Keratinocyte (primary cell): ENCODE results near the gene SULT1A3.

ENCODE experiments used
- EZH2 ChIP-seq: IDR thresholded peaks from one replicate; pipeline ENCODE4 v1.6.1; 2012; ENCODE audit warnings: inconsistent platforms, mild to moderate bottlenecking, low read length, moderate library complexity
- TF ChIP-seq, protein P1 (sequence below), 3 experiments: IDR thresholded peaks in 1 of 3; conservative IDR thresholded peaks in 1 of 3; optimal IDR thresholded peaks in 1 of 3; 2 replicates in 2 of 3; 3 replicates in 1 of 3; pipeline versions ENCODE3 to v1.5.1; 2011; ENCODE audit warnings: low read length in 3 of 3, mild to moderate bottlenecking in 3 of 3, moderate library complexity in 2 of 3, control low read depth in 1 of 3, inconsistent platforms in 1 of 3; ENCODE audit not compliant: insufficient read depth in 2 of 3; ENCODE audit errors: extremely low read depth in 1 of 3

DNA sequence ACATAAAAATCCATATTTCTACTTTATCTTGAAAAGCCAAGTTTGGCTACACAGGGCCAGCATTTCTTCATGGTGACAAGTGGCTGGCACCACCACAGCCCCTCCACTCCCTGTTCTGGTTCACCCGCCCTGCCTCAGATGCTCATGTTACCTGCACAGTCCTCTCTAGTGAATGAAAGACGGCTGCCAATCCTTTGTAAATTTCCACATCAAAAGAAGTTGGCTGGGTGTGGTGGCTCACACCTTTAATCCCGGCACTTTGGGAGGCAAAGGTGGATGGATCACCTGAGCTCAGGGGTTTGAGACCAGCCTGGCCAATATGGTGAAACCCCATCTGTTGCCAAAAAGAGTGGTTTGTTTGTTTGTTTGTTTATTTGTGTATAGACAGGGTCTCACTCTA is 35.5 kb upstream of the SULT1A3 start:
- TF ChIP-seq, protein P1, sequence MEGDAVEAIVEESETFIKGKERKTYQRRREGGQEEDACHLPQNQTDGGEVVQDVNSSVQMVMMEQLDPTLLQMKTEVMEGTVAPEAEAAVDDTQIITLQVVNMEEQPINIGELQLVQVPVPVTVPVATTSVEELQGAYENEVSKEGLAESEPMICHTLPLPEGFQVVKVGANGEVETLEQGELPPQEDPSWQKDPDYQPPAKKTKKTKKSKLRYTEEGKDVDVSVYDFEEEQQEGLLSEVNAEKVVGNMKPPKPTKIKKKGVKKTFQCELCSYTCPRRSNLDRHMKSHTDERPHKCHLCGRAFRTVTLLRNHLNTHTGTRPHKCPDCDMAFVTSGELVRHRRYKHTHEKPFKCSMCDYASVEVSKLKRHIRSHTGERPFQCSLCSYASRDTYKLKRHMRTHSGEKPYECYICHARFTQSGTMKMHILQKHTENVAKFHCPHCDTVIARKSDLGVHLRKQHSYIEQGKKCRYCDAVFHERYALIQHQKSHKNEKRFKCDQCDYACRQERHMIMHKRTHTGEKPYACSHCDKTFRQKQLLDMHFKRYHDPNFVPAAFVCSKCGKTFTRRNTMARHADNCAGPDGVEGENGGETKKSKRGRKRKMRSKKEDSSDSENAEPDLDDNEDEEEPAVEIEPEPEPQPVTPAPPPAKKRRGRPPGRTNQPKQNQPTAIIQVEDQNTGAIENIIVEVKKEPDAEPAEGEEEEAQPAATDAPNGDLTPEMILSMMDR (optimal IDR thresholded peaks at IDR 0.05 in 1 of 3, IDR thresholded peaks at IDR 0.05 in 1 of 3, conservative IDR thresholded peaks at IDR 0.05 in 1 of 3; ENCODE audit: extremely low read depth in 1 of 3, insufficient read depth in 2 of 3, low read length in 3 of 3) = no peak
- TF ChIP-seq EZH2 = no peak
